Cardiac muscle cell (in vitro differentiated cells and primary cell): ENCODE results near the gene UBQLN1. TPM values are rescaled to one million over a fixed set of nuclear protein-coding genes. Genes with fewer than 3 reads are reported as not detected.

Source experiments
- DNase-seq, 2 donors: peaks; one replicate each; pipeline versions ENCODE4 v3.0.0 to v3.0.0-alpha.2; 2010 to 2017; ENCODE audit warnings: low read depth in 1 of 2, low spot score in 1 of 2
- H3K27ac ChIP-seq: fragments of 200-600 bp; sonication (generic); 2 replicates; pipeline ENCODE4 v1.5.1; 2016
- H3K27me3 ChIP-seq: fragments of 200-600 bp; sonication (generic); 2 replicates; pipeline ENCODE4 v1.6.0; 2016; ENCODE audit warnings: control low read depth
- H3K36me3 ChIP-seq: fragments of 200-600 bp; sonication (generic); 2 replicates; pipeline ENCODE4 v1.5.1; 2016; ENCODE audit warnings: control low read depth
- H3K4me1 ChIP-seq: fragments of 200-600 bp; sonication (generic); 2 replicates; pipeline ENCODE4 v1.8.1; 2017; ENCODE audit warnings: low read depth, mild to moderate bottlenecking, mixed run types
- H3K4me3 ChIP-seq: fragments of 200-600 bp; sonication (generic); 2 replicates; pipeline ENCODE4 v1.5.1; 2016; ENCODE audit warnings: mild to moderate bottlenecking
- H3K9me3 ChIP-seq: fragments of 200-600 bp; sonication (generic); 2 replicates; pipeline ENCODE4 v1.5.1; 2017; ENCODE audit warnings: low read depth, mild to moderate bottlenecking, control low read depth
- polyA plus RNA-seq: library from polyadenylated mRNA; unstranded; fragments of >200 nt; fragmentation: Nextera tagmentation; extraction: Ambion mirVana; gene quantifications from 2 replicates; pipeline ENCODE4 v1.2.1, GENCODE V29; 2016
- total RNA-seq: library from RNA; depleted of rRNA; stranded (reverse); fragments of >200 nt; gene quantifications from 2 replicates; pipeline ENCODE4 v1.2.3, GENCODE V29; 2016
- TF ChIP-seq, protein P1 (sequence below): IDR thresholded peaks from 2 replicates; pipeline ENCODE4 v1.5.1; 2012; ENCODE audit warnings: low read depth, mild to moderate bottlenecking, low read length

Gene UBQLN1
- total and polyA plus RNA-seq, 2 experiments from 2014 or later: 38.0 to 102 TPM

DNA sequence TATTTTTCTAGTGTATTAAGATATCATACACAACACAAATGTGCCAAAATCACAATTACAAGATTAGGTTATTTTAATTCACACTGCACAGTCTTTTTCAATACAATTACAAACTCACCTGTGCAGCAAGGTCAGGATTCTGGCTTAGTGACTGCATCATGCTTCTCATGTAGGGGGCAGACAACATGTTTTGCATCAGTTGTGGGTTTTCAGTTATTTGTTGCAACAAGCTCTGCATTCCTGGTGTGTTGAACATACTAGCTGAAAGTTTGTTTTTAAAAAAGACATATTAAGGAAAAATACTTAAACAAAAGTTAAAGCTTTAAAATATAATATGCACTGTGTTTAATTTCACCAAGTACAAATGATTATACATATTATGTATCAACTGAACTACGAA is 38.7 kb downstream of the UBQLN1 start:
- H3K36me3 ChIP-seq: peaks cover 27% of the 10 kb centered on the region
- H3K9me3 ChIP-seq: no peaks in the 10 kb centered on the region
- H3K27me3 ChIP-seq: no peaks in the 10 kb centered on the region
- H3K27ac ChIP-seq: no peak overlapping the region
- no peaks in the 10 kb centered on the region for H3K4me1 ChIP-seq
- no peak for DNase-seq
- H3K4me3 ChIP-seq: no peak overlapping the region
- TF ChIP-seq, protein P1, sequence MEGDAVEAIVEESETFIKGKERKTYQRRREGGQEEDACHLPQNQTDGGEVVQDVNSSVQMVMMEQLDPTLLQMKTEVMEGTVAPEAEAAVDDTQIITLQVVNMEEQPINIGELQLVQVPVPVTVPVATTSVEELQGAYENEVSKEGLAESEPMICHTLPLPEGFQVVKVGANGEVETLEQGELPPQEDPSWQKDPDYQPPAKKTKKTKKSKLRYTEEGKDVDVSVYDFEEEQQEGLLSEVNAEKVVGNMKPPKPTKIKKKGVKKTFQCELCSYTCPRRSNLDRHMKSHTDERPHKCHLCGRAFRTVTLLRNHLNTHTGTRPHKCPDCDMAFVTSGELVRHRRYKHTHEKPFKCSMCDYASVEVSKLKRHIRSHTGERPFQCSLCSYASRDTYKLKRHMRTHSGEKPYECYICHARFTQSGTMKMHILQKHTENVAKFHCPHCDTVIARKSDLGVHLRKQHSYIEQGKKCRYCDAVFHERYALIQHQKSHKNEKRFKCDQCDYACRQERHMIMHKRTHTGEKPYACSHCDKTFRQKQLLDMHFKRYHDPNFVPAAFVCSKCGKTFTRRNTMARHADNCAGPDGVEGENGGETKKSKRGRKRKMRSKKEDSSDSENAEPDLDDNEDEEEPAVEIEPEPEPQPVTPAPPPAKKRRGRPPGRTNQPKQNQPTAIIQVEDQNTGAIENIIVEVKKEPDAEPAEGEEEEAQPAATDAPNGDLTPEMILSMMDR: no peak

DNA sequence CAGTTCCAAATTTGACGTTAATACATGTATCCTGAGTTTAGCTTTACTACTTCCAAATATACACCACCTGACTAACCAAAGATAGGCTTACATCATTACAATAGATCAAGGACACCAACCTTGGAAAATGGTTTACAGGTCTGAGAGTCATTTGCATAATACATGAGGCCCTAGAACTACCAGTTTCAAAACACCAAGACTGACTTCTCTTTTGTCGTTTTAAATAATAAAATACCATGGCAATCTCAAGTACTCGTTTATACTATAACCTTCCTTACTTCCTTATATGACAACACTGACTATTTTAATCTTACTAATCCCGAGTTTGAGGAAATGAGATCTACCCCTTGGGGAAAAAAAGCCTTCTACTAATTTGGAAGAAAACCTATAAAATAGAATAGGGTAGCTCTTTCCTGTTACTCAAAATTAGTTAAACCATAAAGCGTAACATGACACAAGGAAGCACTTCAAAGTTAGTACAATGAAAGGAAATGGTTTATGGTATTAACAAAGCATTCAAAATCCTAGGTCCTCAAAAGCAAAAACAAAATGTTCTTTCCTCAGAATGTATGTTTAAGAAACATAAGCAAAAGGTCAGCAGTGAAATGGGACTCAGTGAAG is 42.1 kb downstream of the UBQLN1 start:
- TF ChIP-seq, protein P1: no peak
- no peak for DNase-seq
- H3K27ac ChIP-seq: no peak overlapping the region
- no peaks in the 10 kb centered on the region for H3K27me3 ChIP-seq
- H3K36me3 ChIP-seq: peaks cover 47% of the 10 kb centered on the region
- H3K4me1 ChIP-seq: no peaks in the 10 kb centered on the region
- H3K4me3 ChIP-seq: no peak overlapping the region
- H3K9me3 ChIP-seq: no peaks in the 10 kb centered on the region

DNA sequence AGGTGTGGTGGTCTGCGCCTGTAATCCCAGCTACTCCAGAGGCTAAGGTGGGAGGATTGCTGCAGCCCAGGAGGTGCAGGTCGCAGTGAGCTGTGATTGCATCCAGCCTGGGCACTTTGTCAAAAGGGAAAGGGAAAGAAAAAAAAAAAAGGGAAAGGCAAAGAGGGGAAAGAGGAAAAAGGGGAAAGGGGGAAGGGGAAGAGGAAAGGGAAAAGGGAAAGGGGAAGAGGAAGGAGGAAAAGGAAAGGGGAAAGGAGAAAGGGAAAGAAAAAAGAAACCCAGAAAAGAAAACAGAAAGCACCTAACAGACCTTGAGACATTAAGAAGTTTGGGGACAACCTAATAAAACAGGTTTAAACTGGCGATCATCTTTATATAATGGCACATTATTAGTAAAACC is 44.8 kb downstream of the UBQLN1 start:
- Histone ChIP-seq H3K4me1 (no peaks in the 10 kb centered on the region), H3K27me3 (no peaks in the 10 kb centered on the region), H3K9me3 (no peaks in the 10 kb centered on the region), H3K36me3 (peaks cover 53% of the 10 kb centered on the region), H3K27ac (no peak overlapping the region), H3K4me3 (no peak overlapping the region)
- TF ChIP-seq, protein P1: no peak
- no peak for DNase-seq

- no peaks in the 10 kb centered on the region for H3K4me1 ChIP-seq
- TF ChIP-seq, protein P1: no peak
- H3K9me3 ChIP-seq: no peaks in the 10 kb centered on the region
- H3K36me3 ChIP-seq: peaks cover 30% of the 10 kb centered on the region
- H3K27ac ChIP-seq: no peak overlapping the region
- no peak overlapping the region for H3K4me3 ChIP-seq
- no peak for DNase-seq
- H3K27me3 ChIP-seq: no peaks in the 10 kb centered on the region
Observed at GRCh38 chr9:83656952-83657351, 50.8 kb downstream of the UBQLN1 start.

GRCh38 chr9:83656032-83656680 is 51.6 kb downstream of the UBQLN1 start:
- Histone ChIP-seq H3K27ac (no peak overlapping the region), H3K36me3 (peaks cover 28% of the 10 kb centered on the region), H3K9me3 (no peaks in the 10 kb centered on the region), H3K27me3 (no peaks in the 10 kb centered on the region), H3K4me1 (no peaks in the 10 kb centered on the region), H3K4me3 (no peak overlapping the region)
- DNase-seq: no peak
- TF ChIP-seq, protein P1: no peak
